GM21619 (cell line): ENCODE data around the gene LARP1.

Experiments
- ATAC-seq: cut with Tn5 transposase; IDR thresholded peaks from one replicate; pipeline ENCODE4 v1.9.1; 2021; ENCODE audit not compliant: unreplicated experiment

LARP1 gene

GRCh38 chr5:154788212-154788611, 33.0 kb downstream of the LARP1 start:
- no peak for ATAC-seq

- ATAC-seq = peak; percentile 82
Measured at GRCh38 chr5:154791535-154791934, 36.4 kb downstream of the LARP1 start.

GRCh38 chr5:154793599-154794524, 38.7 kb downstream of the LARP1 start:
- no peak for ATAC-seq

- no peak for ATAC-seq
Measured at GRCh38 chr5:154794525-154795234, 39.5 kb downstream of the LARP1 start.

- ATAC-seq = no peak
Measured at GRCh38 chr5:154795235-154795596, 40.0 kb downstream of the LARP1 start.

GRCh38 chr5:154797762-154798161, 42.6 kb downstream of the LARP1 start:
- ATAC-seq = no peak

- no peak for ATAC-seq
Measured at GRCh38 chr5:154800582-154800981, 45.4 kb downstream of the LARP1 start.

GRCh38 chr5:154801083-154801482, 45.9 kb downstream of the LARP1 start:
- no peak for ATAC-seq

DNA sequence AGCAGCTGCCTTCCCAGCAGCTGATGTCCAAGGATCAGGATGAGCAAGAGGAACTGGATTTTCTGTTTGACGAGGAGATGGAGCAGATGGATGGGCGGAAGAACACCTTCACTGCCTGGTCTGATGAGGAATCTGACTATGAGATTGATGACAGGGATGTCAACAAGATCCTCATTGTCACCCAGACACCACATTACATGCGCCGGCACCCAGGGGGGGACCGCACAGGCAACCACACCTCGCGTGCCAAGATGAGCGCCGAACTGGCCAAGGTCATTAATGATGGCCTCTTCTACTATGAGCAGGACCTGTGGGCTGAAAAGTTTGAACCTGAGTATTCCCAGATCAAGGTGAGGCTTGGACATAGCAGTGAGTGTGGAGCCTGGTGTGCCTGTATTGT, 46.9 kb downstream of the LARP1 start:
- no peak for ATAC-seq

DNA sequence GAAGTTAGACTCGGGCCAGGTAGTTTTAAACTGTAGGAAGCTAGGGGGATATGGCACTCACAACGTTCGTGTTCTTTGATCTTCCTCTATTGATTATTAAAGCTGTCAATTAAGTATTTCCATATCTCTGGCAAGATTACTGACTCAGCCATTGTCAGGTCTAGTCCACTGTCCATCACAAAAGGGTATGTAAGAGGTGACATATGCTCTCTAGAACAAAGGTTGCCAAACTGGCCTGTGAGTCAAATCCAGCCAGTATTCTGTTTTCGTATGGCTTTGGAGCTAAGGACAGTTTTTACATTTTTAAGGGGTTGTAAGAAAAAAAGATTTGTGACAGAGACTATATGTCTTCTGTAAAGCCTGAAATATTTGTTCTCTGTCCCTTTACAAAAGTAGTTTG, 51.0 kb downstream of the LARP1 start:
- no peak for ATAC-seq

- ATAC-seq = no peak
Measured at GRCh38 chr5:154811239-154811638, 56.1 kb downstream of the LARP1 start.

DNA sequence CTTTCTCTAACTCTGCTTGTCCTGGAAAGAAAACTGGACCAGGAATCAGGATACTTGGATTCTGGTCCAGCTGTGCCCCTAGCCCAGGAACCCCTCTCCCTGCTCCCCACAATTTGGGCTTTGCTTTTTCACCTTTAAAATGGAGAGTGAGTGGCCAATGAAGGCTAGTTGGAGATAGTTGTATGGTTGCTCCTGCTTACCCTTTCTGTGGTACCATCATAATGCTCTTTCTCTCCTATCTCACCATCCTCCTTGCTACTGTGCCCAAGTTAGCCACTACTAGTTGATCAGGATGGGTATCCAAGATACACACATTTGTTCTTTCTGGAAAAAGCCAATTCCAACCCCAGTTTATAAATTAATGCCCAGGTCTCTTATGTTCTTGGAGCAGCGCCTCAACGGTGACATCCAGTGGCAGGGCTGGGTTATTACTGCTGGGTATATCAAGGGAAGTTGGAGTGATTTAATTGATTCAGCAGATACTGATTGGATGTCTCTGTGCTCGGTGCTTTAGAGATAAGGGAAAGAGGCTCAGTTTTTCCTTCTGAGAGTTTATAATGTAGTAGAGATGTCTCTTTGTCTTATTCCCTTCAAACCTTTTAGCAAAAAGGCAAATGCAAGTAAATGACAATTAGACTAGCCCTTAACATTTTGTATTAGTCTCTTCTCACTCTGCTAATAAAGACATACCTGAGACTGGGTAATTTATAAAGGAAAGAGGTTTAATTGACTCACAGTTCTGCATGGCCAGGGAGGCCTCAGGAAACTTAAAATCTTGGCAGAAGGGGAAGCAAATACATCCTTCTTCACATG, 56.7 kb downstream of the LARP1 start:
- peak; percentile 66 for ATAC-seq

DNA sequence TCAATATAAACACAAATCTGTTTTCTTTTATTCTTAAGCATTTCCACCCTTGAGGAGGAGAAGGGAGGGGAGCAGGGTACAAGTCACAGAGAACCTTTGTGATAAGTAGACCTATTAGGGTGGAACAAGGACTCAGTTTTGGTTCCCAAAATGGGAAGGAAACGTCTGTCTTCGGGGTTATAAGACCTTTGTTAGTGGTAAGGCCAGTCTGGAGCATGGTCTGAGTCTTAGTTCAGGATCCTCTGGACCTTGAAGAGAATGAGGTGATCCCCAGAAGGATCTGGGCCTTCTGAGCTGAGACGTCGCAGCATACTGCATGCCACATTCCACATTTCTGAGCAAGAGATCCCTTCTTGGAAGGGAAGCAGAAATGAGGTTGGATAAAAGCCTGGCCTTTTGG, 58.0 kb downstream of the LARP1 start:
- ATAC-seq = no peak

DNA sequence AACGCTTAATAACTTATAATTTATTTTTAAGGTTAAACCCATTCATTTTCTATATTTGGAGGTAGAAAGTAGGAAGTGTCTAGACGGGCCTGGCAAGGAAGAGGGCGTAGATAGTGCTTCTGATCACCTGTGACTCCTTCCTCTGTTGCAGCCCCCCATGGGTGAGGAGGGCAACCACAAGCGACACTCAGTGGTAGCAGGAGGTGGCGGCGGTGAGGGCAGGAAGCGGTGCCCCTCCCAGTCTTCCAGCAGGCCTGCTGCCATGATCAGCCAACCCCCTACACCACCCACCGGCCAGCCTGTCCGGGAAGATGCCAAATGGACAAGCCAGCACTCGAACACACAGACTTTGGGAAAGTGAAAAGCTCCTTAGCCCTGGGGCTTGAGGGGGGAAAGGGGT, 58.6 kb downstream of the LARP1 start:
- ATAC-seq = no peak

- no peak for ATAC-seq
Measured at GRCh38 chr5:154815025-154815424, 59.8 kb downstream of the LARP1 start.

DNA sequence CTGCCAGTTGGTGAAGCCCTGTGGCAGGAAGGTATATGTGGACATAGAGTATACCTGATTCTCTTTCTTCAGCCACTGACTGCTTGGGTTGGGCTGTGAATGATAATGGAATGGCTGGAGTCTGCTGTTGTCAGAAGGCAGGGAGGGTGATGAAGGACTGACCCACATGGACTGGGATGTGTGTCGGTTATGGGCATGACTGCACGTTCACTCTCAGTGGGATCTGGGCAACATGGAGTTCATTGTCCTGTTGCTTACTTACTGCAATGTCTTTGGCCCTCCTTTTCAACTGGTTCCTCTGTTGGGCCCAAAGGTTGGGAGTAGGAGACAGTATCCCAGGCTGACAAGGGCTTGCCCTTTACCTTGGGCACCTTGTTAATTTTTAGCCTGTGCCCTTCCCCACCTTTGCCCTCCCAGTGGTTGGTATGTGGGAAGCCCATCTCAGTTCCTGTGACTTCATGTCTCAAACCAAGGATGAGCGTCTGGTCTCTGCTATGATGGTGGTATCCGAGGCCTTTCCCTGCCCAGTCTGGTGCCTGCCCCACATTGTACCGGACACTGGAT, 60.6 kb downstream of the LARP1 start:
- ATAC-seq = no peak

DNA sequence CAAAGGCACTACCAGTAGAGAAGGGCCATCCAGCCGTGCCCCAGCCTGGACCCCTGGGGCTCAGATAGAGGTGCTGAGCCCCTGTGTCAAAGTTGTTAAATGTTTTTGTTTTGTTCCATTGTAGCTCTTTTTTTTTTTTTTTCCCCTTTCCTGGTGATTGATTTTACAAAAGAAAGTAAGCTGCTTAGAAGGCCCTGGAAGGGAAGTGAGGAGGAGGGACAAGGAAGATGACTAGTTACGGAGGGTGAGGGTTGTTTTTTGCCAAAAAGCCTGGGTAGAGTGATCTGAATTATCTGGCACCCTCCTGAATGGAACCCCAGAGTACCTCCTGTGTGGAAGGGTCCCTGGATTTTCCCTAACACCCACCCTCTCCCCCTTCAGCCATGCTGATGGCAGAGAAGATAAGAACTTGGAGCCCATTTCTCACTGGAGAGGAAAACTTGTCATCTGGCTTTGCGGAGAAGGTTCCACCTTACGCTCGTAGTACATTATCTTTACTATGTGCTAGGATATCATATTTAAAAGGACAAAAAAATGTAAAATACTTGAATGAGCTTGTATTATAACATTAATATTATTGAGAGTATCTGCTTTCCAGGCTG, 61.8 kb downstream of the LARP1 start:
- no peak for ATAC-seq

DNA sequence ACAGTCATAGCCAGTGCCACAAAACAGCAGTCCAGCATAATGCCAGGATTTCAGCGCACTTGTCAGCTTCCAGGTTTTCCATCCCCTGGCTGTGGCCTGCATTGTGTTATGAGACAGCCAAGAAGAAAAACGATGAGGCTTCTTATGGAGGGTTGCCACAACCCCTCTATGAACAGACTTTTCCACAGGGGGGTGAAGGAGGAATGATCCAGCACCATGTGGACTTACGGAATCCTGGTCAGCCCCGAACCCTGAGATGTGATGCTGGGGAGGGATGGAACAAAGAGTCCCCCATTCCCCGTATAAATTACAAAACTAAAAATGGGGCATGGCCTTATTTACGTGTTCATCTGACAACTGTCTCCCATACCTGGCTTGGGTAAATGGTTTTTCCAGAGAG, 62.6 kb downstream of the LARP1 start:
- no peak for ATAC-seq

DNA sequence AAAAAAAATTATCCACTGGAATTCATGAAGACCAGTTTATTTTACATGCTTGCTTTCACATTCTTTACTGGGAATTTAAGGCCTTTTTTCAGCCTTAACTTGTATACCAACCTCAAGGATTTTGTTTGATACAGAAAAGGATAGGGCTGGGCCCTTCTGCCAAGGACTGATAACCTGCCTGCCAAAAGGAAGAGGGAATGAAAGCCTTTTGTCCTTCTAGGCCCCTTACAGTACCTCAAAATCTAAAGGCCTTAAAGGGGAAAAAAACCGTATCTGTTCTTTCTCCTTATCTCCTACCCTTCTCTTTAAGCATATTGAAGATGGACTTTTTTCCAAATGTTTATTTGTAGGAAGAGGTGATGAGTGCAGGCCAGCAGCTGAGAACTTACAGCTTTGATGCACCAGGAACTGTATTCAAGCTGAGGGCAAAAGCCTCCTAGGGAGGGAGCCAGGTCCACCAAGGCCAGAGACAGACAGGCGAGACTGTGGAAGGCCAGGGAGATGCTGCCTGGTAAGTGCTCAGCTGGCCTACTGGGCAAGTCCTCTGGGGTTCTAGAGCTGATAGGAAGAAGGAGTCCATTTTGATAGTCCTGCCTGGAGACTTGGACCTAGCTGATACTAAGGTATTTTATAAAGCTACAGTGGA, 63.4 kb downstream of the LARP1 start:
- ATAC-seq = no peak

DNA sequence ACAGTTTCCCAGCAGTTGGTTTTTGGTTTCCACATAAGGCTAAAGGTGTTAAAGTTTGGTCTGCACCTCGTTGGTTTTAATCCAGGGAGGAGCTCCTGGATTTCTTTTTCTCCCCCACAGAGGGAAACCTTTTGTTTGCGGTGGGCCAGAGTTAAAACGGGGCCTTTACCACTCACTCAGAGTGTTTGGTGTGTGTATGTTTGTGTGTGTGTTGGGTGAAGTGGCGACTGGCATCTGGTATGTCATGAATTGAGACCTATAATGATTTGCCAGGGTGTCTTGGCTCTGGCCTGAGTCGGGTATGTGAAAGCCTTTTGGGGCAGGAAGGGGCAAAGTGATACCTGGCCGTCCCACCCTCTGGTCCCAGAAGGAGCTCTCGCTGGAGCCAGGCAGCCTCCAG, 64.4 kb downstream of the LARP1 start:
- ATAC-seq = no peak
